Kasumi-1 (cell line): ENCODE measurements around the gene CENPS.
"Not testable (repeated sequence)": the region's sequence is repeated elsewhere in the genome, so short reads cannot be mapped to it uniquely, and the experiment has no call there.

ENCODE experiments used
- DNase-seq, 2 experiments: peaks; one replicate each; lab custom pipeline; 2025; lab: John Stamatoyannopoulos, UW

Gene CENPS

GRCh38 chr1:10430216-10431069 is at the start of gene CENPS:
TSS of gene CENPS (plus strand) at chr1:10430433. CDS start at chr1:10430518, 85 bp downstream.
- peak; percentile 78 to 83 for DNase-seq

- no peak for DNase-seq
These were observed 49.5 kb upstream of the CENPS start for GRCh38 chr1:10380594-10381275.

GRCh38 chr1:10383630-10384029 is 46.6 kb upstream of the CENPS start:
- DNase-seq = no peak

GRCh38 chr1:10384219-10384618 is 46.0 kb upstream of the CENPS start:
- no peak for DNase-seq

- no peak for DNase-seq
These were observed 43.2 kb upstream of the CENPS start for GRCh38 chr1:10386761-10387676.

- DNase-seq = peak; percentile 93 to 95
These were observed 42.4 kb upstream of the CENPS start for GRCh38 chr1:10387677-10388386.

GRCh38 chr1:10388387-10388715 is 41.9 kb upstream of the CENPS start:
- DNase-seq = no peak

- no peak for DNase-seq
These were observed 40.8 kb upstream of the CENPS start for GRCh38 chr1:10389271-10389973.

GRCh38 chr1:10396870-10397269 is 33.4 kb upstream of the CENPS start:
- DNase-seq = no peak

GRCh38 chr1:10398278-10398733 is 31.9 kb upstream of the CENPS start:
- peak; percentile 66 to 70 for DNase-seq

- peak; percentile 97 to 98 for DNase-seq
These were observed 31.3 kb upstream of the CENPS start, which contains the start of gene PGD for GRCh38 chr1:10398734-10399443. TSS of gene PGD (plus strand) at chr1:10399064. CDS start at chr1:10399118, 54 bp downstream.

GRCh38 chr1:10399444-10399941 is 30.7 kb upstream of the CENPS start:
- peak in 1 of 2 experiments; percentile 15 for DNase-seq

- no peak for DNase-seq
These were observed 30.2 kb upstream of the CENPS start for GRCh38 chr1:10400013-10400412.

- no peak for DNase-seq
These were observed 29.0 kb upstream of the CENPS start for GRCh38 chr1:10401281-10401680.

- DNase-seq = no peak
These were observed 27.4 kb upstream of the CENPS start for GRCh38 chr1:10402729-10403274.

- no peak for DNase-seq
These were observed 23.0 kb upstream of the CENPS start for GRCh38 chr1:10407201-10407600.

- peak; percentile 95 for DNase-seq
These were observed 14.9 kb upstream of the CENPS start for GRCh38 chr1:10415211-10415930.

- not testable (repeated sequence) for DNase-seq
These were observed 14.3 kb upstream of the CENPS start for GRCh38 chr1:10415967-10416366.

GRCh38 chr1:10418741-10419140 is 11.5 kb upstream of the CENPS start:
- not testable (repeated sequence) for DNase-seq
